Esophagus muscularis mucosa (tissue), 4 donors: Measurements from ENCODE around the gene DHRS9. TPM values are rescaled to one million over a fixed set of nuclear protein-coding genes. Genes with fewer than 3 reads are reported as not detected.

ENCODE experiments used
- DNase-seq: peaks from one replicate; pipeline ENCODE4 v3.0.0-alpha.2; 2017; ENCODE audit errors: extremely low spot score
- H3K27ac ChIP-seq, 4 donors: fragments of 200-600 bp; sonication (generic); replicated peaks in 1 of 4; 1 replicate in 3 of 4; 2 replicates in 1 of 4; pipeline ENCODE4 v1.5.1; 2016 to 2019; ENCODE audit warnings: mild to moderate bottlenecking in 1 of 4
- H3K27me3 ChIP-seq, 4 donors: fragments of 200-600 bp; sonication (generic); one replicate each; pipeline versions ENCODE4 v1.5.1 to v1.6.0; 2016 to 2019
- H3K36me3 ChIP-seq, 4 donors: fragments of 200-600 bp; sonication (generic); one replicate each; pipeline ENCODE4 v1.5.1; 2016 to 2019
- H3K4me1 ChIP-seq, 4 donors: fragments of 200-600 bp; sonication (generic); one replicate each; pipeline ENCODE4 v1.5.1; 2016 to 2019
- H3K4me3 ChIP-seq, 4 donors: fragments of 200-600 bp; sonication (generic); 1 replicate in 2 of 4; 2 replicates in 2 of 4; pipeline ENCODE4 v1.5.1; 2016 to 2019; ENCODE audit warnings: mild to moderate bottlenecking in 4 of 4, moderate library complexity in 1 of 4
- H3K9me3 ChIP-seq, 4 donors: fragments of 200-600 bp; sonication (generic); 1 replicate in 3 of 4; 2 replicates in 1 of 4; pipeline ENCODE4 v1.5.1; 2016 to 2019
- CTCF ChIP-seq, 3 experiments: fragments of 200-600 bp in 2 of 3; fragments of 450-650 bp in 1 of 3; sonication (generic) in 2 of 3; IDR thresholded peaks; one replicate each; pipeline ENCODE4 v1.5.1; 2017 to 2019; ENCODE audit warnings: antibody characterized with exemption in 3 of 3, mild to moderate bottlenecking in 2 of 3, moderate library complexity in 1 of 3
- EP300 ChIP-seq: sonication (generic); formaldehyde crosslinking; IDR thresholded peaks from one replicate; pipeline ENCODE4 v1.6.1; 2017; ENCODE audit warnings: antibody characterized with exemption
- POLR2A ChIP-seq: fragments of 450-650 bp; IDR thresholded peaks from one replicate; pipeline ENCODE4 v1.6.1; 2017; ENCODE audit warnings: antibody characterized with exemption, moderate library complexity, mild to moderate bottlenecking, low read depth
- POLR2AphosphoS5 ChIP-seq, 2 donors: sonication (generic); formaldehyde crosslinking; IDR thresholded peaks; one replicate each; pipeline ENCODE4 v1.6.1; 2017; ENCODE audit warnings: antibody characterized with exemption in 2 of 2
- WGBS: methylation state at CpG from one replicate; pipeline ENCODE4 v1.1.5; 2018; 5-methylcytosine and 5-hydroxymethylcytosine counted together
- intact Hi-C: fragments of 100-400 bp; cut with DNase I; formaldehyde crosslinking; loops from one replicate; pipeline ENCODE4 v1.15.1; 2023
- total RNA-seq, 4 donors: library from RNA; depleted of rRNA; stranded (reverse); fragments of >200 nt; gene quantifications; one replicate each; pipeline versions ENCODE4 v1.1.0 to v1.2.1, GENCODE V29; 2016

DHRS9 gene
- total RNA-seq, 4 donors from 2014 or later: 0.75 to 0.99 (median 0.83) TPM; not detected in 1

GRCh38 chr2:169042856-169043255, 26.5 kb upstream of the DHRS9 start:
- Histone ChIP-seq H3K4me3 (no peak overlapping the region), H3K36me3 (no peaks in the 10 kb centered on the region), H3K27me3 (no peaks in the 10 kb centered on the region), H3K27ac (no peak overlapping the region), H3K4me1 (no peaks in the 10 kb centered on the region), H3K9me3 (peaks cover 0 to 3% (median 0%) of the 10 kb centered on the region in 4 donors)
- intact Hi-C loops: no loop called here
- TF ChIP-seq POLR2AphosphoS5 (IDR thresholded peaks at IDR 0.05): no peak
- no peak for TF ChIP-seq EP300
- TF ChIP-seq CTCF (IDR thresholded peaks at IDR 0.05): no peak
- no peak for TF ChIP-seq POLR2A
- DNase-seq: no peak
- WGBS: 95% methylated on average over 1 of the region's 1 CpG

DNA sequence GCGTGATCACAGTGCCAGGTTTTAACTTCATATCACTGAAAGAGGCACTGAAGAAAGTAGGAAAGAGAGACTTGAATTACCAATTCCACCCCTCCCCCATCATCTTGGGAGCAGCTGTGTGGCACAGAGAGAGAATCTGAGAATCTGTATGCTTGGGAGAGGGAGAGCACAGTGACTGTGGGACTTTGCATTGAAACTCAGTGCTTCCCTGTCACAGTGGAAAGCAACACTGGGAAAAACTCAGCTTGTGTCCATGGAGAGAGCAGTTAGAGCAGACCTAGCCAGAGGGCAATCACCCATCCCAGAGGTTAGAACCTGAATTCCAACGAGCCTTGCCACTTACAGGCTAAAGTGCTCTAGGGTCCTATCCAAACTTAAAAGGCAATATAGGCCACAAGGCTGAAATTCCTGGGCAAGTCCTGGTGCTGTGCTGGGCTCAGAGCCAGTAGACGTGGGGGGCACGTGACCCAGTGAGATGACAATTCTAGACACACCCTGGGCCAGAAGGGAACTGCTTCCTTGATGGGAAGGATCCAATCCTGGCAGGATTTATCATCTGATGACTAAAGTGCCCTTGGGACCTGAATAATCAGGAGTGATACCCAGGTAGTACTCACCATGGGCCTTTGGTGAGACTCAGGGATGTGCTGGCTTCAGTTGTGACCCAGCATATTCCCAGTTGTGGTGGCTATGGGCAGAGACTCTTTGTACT, 22.8 kb upstream of the DHRS9 start:
- H3K4me3 ChIP-seq: no peak overlapping the region
- H3K36me3 ChIP-seq: no peaks in the 10 kb centered on the region
- H3K27me3 ChIP-seq: no peaks in the 10 kb centered on the region
- WGBS: 84% methylated on average over 3 of the region's 4 CpGs
- no peak for DNase-seq
- intact Hi-C loops: no loop called here
- peaks cover 0 to 3% (median 0%) of the 10 kb centered on the region in 4 donors for H3K9me3 ChIP-seq
- no peak overlapping the region for H3K27ac ChIP-seq
- TF ChIP-seq POLR2AphosphoS5 (IDR thresholded peaks at IDR 0.05): no peak
- no peak for TF ChIP-seq POLR2A
- no peak for TF ChIP-seq EP300
- TF ChIP-seq CTCF (IDR thresholded peaks at IDR 0.05): no peak
- H3K4me1 ChIP-seq: no peaks in the 10 kb centered on the region

DNA sequence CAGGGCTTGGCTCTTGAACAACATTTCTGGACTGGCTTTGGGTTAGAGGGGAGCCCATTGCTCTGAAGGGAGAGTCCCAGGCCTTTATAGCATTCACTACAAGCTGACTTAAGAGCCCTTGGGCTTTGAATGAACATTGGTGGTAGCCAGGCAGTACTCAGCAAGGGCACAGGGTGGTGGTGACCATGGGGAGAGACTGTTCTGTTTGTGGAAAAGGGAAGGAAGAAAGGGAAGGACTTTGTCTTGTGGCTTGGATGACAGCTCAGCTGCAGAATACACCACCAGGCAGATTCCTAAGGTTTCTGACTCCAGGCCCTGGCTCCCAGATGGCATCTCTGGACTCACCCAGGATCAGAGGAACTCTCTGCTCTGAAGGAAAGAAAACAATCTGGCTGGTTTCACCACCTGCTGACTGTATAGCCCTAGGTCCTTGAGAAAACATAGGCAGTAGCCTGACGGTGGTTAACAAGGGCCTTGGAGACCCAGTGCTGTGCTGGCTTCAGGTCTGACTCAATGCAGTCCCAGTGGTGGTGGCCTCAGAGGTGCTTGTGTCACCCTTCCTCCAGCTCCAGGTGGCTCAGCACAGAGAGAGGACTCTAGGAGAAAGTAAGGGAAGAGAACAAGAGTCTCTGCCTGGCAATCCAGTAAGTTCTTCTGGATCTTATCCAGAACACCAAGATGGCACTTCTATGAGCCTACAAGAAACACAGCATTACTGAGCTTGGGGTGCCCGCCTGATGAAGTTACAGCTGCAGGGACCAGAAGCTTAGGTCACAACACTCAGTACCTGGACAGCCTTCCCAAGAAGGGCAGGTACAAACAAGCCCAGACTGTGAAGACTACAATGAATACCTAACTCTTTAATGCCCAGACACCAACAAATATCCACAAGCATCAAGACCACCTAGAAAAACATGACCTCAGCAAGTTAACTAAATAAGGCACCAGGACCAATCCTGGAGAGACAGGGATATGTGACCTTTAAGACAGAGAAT, 21.8 kb upstream of the DHRS9 start:
- Histone ChIP-seq H3K27me3 (no peaks in the 10 kb centered on the region), H3K4me1 (no peaks in the 10 kb centered on the region), H3K9me3 (peaks cover 0 to 3% (median 0%) of the 10 kb centered on the region in 4 donors), H3K36me3 (no peaks in the 10 kb centered on the region), H3K4me3 (no peak overlapping the region), H3K27ac (no peak overlapping the region)
- TF ChIP-seq CTCF (IDR thresholded peaks at IDR 0.05) (no peak), POLR2AphosphoS5 (IDR thresholded peaks at IDR 0.05) (no peak), EP300 (no peak), POLR2A (no peak)
- intact Hi-C loops: no loop called here
- no peak for DNase-seq
- 88% methylated on average over 2 of the region's 2 CpGs for WGBS

DNA sequence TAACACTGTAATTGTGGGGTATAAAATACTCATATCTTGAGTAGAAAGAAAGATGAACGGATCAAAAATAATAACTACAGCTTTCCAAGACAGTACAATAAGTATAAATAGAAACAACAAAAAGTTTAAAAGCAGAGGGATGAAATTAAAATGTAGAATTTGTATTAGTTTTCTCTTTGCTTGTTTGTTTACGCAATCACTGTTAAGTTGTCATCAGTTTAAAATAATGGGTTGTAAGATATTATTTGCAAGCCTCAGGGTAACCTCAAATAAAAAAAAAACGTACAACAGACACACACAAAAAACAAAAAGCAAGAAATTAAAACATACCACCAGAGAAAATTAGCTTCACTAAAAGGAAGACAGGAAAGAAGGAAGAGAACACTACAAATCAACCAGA, 20.2 kb upstream of the DHRS9 start:
- intact Hi-C loops: no loop called here
- Histone ChIP-seq H3K27me3 (no peaks in the 10 kb centered on the region), H3K4me3 (no peak overlapping the region), H3K27ac (no peak overlapping the region), H3K9me3 (peaks cover 0 to 4% (median under 1%) of the 10 kb centered on the region in 4 donors), H3K36me3 (no peaks in the 10 kb centered on the region), H3K4me1 (no peaks in the 10 kb centered on the region)
- DNase-seq: no peak
- WGBS: 64% methylated on average over 3 of the region's 3 CpGs
- TF ChIP-seq POLR2AphosphoS5 (IDR thresholded peaks at IDR 0.05) (no peak), POLR2A (no peak), CTCF (IDR thresholded peaks at IDR 0.05) (no peak), EP300 (no peak)
